KMS-11 (cell line): Measurements from ENCODE around the gene ATF4.

Source experiments
- H2AFZ ChIP-seq: fragments of 200-600 bp; sonication (generic); 2 replicates; pipeline ENCODE4 v1.6.1; 2016; ENCODE audit warnings: antibody characterized with exemption, mixed run types, low read depth
- H3K27ac ChIP-seq: fragments of 200-600 bp; sonication (generic); 2 replicates; pipeline ENCODE4 v1.6.1; 2016; ENCODE audit warnings: mild to moderate bottlenecking, mixed run types
- H3K27me3 ChIP-seq: fragments of 200-600 bp; sonication (generic); 2 replicates; pipeline ENCODE4 v1.6.1; 2017; ENCODE audit warnings: mild to moderate bottlenecking, low read depth, mixed run types, moderate library complexity; ENCODE audit not compliant: insufficient read depth
- H3K36me3 ChIP-seq: fragments of 200-600 bp; sonication (generic); 2 replicates; pipeline ENCODE4 v1.6.1; 2017; ENCODE audit warnings: mild to moderate bottlenecking, mixed run types; ENCODE audit not compliant: insufficient read depth
- H3K4me1 ChIP-seq: fragments of 200-600 bp; sonication (generic); 2 replicates; pipeline ENCODE4 v1.6.1; 2016; ENCODE audit warnings: mild to moderate bottlenecking, low read depth, mixed run types; ENCODE audit not compliant: poor library complexity, severe bottlenecking
- H3K4me2 ChIP-seq: fragments of 200-600 bp; sonication (generic); 2 replicates; pipeline ENCODE4 v1.7.0; 2016; ENCODE audit warnings: mild to moderate bottlenecking, mixed run types
- H3K4me3 ChIP-seq: fragments of 200-600 bp; sonication (generic); IDR thresholded peaks from 2 replicates; pipeline ENCODE4 v1.6.1; 2017; ENCODE audit warnings: low read depth, low read length, mixed read lengths; ENCODE audit not compliant: insufficient read depth
- H3K79me2 ChIP-seq: fragments of 200-600 bp; sonication (generic); 2 replicates; pipeline ENCODE4 v1.6.1; 2016; ENCODE audit warnings: low read depth, mixed run types; ENCODE audit not compliant: insufficient read depth
- H3K9ac ChIP-seq: fragments of 200-600 bp; sonication (generic); 2 replicates; pipeline ENCODE4 v1.6.1; 2016; ENCODE audit warnings: mild to moderate bottlenecking, mixed run types
- H4K20me1 ChIP-seq: fragments of 200-600 bp; sonication (generic); 2 replicates; pipeline ENCODE4 v1.6.1; 2016; ENCODE audit warnings: mild to moderate bottlenecking, mixed run types; ENCODE audit not compliant: insufficient read depth
- CTCF ChIP-seq: fragments of 200-600 bp; sonication (generic); conservative IDR thresholded peaks from 2 replicates; pipeline ENCODE4 v1.6.1; 2017; ENCODE audit warnings: low read depth, mild to moderate bottlenecking, antibody characterized with exemption, low read length, moderate library complexity, mixed read lengths

The ATF4 gene

GRCh38 chr22:39476664-39477063 lies 43.7 kb upstream of the ATF4 start:
- Histone ChIP-seq H3K27ac (no peak overlapping the region), H3K4me3 (no peak overlapping the region), H3K4me1 (peaks cover 43% of the 10 kb centered on the region), H3K4me2 (no peak overlapping the region), H4K20me1 (no peaks in the 10 kb centered on the region), H3K36me3 (no peaks in the 10 kb centered on the region), H3K9ac (no peak overlapping the region), H2AFZ (no peak overlapping the region), H3K27me3 (no peaks in the 10 kb centered on the region), H3K79me2 (peaks cover 41% of the 10 kb centered on the region)
- TF ChIP-seq CTCF, result no peak

DNA sequence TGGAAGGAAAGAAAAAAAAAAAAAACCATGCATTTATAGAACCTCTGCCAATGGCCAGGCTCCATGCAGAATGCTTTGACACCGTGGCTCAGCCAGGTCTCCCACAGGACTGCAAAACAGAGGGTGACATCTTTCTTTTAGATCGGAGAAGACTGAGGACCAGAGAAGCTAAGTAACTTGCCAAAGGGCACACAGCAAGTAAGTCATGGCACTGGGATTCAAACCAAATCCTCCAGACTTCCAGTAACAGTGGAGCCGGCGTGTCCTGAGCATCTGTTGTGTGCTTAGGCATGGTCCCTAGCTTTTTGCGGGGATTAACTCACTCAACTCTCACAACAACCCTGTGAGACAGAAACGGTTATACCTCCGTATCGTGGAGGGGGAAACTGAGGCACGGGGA lies 42.8 kb upstream of the ATF4 start:
- Histone ChIP-seq H2AFZ (no peak overlapping the region), H3K27ac (no peak overlapping the region), H3K36me3 (no peaks in the 10 kb centered on the region), H4K20me1 (no peaks in the 10 kb centered on the region), H3K4me2 (no peak overlapping the region), H3K4me1 (peaks cover 34% of the 10 kb centered on the region), H3K9ac (no peak overlapping the region), H3K27me3 (no peaks in the 10 kb centered on the region), H3K79me2 (peaks cover 35% of the 10 kb centered on the region), H3K4me3 (no peak overlapping the region)
- no peak for TF ChIP-seq CTCF

GRCh38 chr22:39478441-39478850 lies 41.9 kb upstream of the ATF4 start:
- no peaks in the 10 kb centered on the region for H3K27me3 ChIP-seq
- no peaks in the 10 kb centered on the region for H4K20me1 ChIP-seq
- no peak overlapping the region for H3K9ac ChIP-seq
- peaks cover 25% of the 10 kb centered on the region for H3K4me1 ChIP-seq
- H3K4me2 ChIP-seq, result no peak overlapping the region
- no peak overlapping the region for H2AFZ ChIP-seq
- no peak overlapping the region for H3K27ac ChIP-seq
- TF ChIP-seq CTCF, result no peak
- H3K4me3 ChIP-seq, result no peak overlapping the region
- no peaks in the 10 kb centered on the region for H3K36me3 ChIP-seq
- H3K79me2 ChIP-seq, result peaks cover 26% of the 10 kb centered on the region

- peaks cover 24% of the 10 kb centered on the region for H3K4me1 ChIP-seq
- H3K27me3 ChIP-seq, result no peaks in the 10 kb centered on the region
- no peak overlapping the region for H3K9ac ChIP-seq
- no peak for TF ChIP-seq CTCF
- no peaks in the 10 kb centered on the region for H3K36me3 ChIP-seq
- H3K79me2 ChIP-seq, result peaks cover 26% of the 10 kb centered on the region
- no peak overlapping the region for H3K27ac ChIP-seq
- no peak overlapping the region for H2AFZ ChIP-seq
- H3K4me3 ChIP-seq, result no peak overlapping the region
- H4K20me1 ChIP-seq, result no peaks in the 10 kb centered on the region
- H3K4me2 ChIP-seq, result no peak overlapping the region
Observed at GRCh38 chr22:39479254-39479653, 41.1 kb upstream of the ATF4 start.
